Central memory CD4-positive, alpha-beta T cell (primary cell): ENCODE measurements around the gene SHMT2.
A peak's percentile ranks its signal among the peaks of the same experiment; 100 is the strongest.

Experiments used
- DNase-seq: peaks from one replicate; pipeline ENCODE4 v3.0.0; 2022
- total RNA-seq, 3 experiments: gene quantifications; one replicate each; lab custom pipeline; 2026; lab: John Stamatoyannopoulos, UW

Gene SHMT2
- total RNA-seq: 21.8 to 438 (median 67.1) reads per million in 3 experiments

DNA sequence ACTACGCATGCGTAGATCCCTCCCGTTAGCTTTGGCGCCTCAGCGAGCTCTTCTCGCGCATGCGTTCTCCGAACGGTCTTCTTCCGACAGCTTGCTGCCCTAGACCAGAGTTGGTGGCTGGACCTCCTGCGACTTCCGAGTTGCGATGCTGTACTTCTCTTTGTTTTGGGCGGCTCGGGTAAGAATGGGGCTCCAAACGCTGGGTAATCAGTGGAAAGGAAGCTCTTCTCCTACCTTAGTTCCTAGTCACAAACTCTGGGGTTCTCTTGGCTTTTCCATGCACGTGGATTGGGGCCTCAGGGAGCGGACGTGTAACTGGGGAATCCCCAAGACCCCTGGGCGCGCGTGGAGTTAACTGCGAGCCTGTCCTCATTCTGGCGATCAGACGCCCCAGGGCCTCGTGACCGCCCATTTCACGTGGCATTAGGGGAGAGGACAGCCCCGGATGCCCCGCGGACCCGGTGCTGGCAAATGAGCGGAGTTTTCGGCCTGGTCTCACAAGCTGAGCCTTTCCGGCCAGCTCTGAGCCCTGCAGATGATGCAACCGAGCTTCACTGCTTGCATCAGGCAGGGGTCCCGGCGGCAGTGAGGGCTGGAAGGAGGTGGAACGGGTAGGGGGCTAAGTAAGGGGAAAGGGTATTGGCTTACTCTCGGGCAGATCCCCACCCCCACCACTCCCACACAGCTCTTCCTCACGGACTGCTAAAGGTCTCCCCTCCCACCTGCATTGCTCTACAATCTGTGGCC lies at the start of gene SHMT2:
TSS of gene SHMT2 (plus strand) at position 78 of the 747 bp plus-strand sequence. CDS start at position 146, 68 bp downstream.
- peak; percentile 89 for DNase-seq

DNA sequence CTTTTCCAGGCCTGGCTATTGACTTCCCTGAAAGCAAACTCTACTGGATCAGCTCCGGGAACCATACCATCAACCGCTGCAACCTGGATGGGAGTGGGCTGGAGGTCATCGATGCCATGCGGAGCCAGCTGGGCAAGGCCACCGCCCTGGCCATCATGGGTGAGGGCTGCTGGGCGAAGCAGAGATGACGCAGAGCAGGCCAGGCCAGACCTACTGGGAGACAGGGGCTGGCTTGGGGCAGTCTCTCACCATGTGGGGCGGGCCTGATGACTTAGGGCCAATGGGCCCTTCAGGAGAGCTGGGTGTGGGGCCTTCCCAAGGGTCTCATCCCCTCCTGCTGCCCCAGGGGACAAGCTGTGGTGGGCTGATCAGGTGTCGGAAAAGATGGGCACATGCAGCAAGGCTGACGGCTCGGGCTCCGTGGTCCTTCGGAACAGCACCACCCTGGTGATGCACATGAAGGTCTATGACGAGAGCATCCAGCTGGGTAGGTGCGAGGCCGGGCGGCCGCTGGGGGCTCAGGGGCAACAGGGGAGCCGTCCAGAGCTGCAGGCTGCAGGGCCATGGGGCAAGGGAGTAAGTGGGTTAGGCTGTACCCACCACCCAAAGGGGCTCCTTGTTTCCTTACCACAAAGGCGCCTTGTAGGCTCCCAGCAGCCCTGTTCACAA lies 49.1 kb upstream of the SHMT2 start:
- no peak for DNase-seq

DNA sequence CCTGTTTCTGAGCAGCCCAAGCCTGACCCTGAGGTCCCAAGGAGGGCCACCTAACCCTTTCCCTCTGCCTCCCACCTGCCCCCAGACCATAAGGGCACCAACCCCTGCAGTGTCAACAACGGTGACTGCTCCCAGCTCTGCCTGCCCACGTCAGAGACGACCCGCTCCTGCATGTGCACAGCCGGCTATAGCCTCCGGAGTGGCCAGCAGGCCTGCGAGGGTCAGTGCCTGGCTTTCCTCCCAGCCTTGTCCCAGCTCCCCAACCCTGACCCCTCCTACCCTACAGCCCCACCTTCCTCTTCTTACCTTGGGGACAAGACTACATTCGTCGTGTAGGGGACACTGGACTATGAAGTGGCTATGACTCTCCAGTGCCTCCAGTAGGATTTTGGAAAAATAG lies 48.4 kb upstream of the SHMT2 start:
- no peak for DNase-seq

DNA sequence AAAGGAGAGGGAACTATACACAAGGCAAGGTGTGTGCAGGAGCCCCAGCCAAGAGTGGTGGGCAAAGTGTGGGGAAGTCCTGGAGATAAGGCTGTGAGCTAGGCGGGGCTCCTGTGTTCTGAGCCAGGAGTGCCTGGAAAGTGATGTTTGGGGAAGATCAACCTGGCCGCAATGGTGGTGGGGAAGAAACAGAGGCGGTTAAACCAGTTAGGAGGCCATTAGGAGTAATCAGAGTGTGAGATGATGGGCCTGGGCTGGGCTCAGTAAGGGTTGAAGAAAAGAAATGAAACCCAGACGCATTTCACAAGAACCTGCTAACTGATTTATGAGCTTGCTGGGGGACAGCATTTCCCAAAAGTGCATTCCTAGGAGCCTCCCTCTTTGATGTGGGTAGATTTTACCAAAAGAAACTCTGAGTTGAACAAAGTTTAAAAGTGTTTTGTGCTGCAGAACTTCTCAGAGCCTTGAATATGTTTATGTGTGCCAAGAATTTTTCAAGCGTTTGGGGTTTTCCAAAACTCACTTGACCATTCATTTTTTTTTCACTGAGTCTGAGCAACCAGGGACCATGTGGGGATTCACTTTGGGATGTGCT lies 47.9 kb upstream of the SHMT2 start:
- no peak for DNase-seq

GRCh38 chr12:57182918-57183575 lies 46.5 kb upstream of the SHMT2 start:
- peak; percentile 70 for DNase-seq

GRCh38 chr12:57183939-57184725 lies 45.4 kb upstream of the SHMT2 start:
- DNase-seq: no peak

GRCh38 chr12:57185403-57185802 lies 44.1 kb upstream of the SHMT2 start:
- no peak for DNase-seq

- DNase-seq: no peak
Observed at GRCh38 chr12:57185906-57186508, 43.5 kb upstream of the SHMT2 start.

GRCh38 chr12:57187222-57188089 lies 42.1 kb upstream of the SHMT2 start:
- DNase-seq: no peak

DNA sequence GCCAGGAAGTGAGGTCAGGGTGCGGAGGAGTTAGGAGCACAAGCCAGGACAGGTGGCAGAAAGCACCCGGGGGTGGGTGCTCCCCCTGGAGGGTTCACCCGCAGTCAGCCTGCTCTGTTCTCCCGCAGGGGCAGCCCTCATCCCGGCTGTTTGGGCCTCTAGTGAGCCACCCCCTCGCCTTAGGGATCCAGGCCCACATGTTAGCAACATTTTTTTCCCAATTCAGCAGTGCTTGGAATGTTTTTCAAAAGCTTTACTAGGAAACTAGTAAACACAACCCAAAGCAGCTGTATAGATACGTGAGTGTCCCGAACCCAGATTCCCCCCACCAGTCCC lies 41.5 kb upstream of the SHMT2 start:
- DNase-seq: no peak

GRCh38 chr12:57190037-57190436 lies 39.5 kb upstream of the SHMT2 start:
- no peak for DNase-seq

DNA sequence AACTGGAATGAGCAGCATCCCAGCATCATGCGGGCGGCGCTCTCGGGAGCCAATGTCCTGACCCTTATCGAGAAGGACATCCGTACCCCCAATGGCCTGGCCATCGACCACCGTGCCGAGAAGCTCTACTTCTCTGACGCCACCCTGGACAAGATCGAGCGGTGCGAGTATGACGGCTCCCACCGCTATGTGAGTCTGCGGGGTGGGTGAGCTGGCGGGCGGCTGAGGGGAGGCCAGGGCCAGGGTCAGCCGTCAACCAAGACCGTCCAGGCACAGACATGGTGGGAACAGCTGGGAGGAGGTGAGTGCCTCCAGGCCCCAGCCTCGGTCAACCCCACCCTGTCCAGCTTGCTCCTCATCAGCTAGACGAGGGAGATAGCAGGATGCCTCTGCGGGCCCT lies 38.7 kb upstream of the SHMT2 start:
- no peak for DNase-seq

DNA sequence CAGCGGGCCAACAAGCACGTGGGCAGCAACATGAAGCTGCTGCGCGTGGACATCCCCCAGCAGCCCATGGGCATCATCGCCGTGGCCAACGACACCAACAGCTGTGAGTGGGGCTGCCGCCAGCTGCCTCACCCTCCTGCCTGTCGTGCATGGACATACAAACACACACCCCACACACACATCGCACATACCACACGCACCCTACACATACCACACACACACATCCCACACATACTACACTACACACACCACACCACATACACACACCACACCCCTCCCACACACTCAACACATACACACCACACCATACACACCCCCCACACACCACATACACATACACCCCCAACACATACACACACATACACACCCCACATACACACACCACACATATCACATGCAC lies 38.1 kb upstream of the SHMT2 start:
- DNase-seq: no peak

GRCh38 chr12:57192920-57193319 lies 36.6 kb upstream of the SHMT2 start:
- no peak for DNase-seq

DNA sequence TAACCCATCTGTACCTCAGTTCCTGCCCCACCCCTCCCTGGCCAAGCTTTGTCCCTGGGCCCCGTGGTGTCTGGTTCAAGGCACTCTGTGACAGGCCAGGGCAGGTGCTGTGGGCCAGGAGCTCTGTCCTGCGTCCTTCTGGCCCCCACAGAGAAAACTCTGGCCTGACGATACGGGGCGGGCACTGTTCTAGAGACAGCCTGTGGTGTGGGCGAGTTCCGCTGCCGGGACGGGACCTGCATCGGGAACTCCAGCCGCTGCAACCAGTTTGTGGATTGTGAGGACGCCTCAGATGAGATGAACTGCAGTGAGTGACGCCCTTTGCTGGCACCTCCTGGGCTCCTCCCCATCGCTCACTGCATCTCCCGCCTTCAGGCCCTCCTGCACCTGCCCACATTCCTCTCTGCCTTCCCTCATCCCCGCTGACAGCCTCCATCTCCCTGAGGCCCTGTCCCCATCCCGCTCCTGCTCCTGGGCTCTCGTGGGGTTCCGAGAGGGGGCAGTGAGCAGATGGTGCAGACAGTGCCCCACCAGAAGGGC lies 35.7 kb upstream of the SHMT2 start:
- no peak for DNase-seq

DNA sequence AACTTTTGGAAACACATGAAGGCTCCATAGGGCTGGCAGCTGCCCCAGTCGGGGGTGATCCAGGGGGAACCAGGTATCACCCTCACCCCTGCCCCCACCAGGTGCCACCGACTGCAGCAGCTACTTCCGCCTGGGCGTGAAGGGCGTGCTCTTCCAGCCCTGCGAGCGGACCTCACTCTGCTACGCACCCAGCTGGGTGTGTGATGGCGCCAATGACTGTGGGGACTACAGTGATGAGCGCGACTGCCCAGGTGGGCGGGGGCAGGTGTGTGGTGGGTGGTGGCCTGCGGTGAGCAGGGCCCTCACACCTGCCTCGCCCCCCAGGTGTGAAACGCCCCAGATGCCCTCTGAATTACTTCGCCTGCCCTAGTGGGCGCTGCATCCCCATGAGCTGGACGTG lies 35.3 kb upstream of the SHMT2 start:
- DNase-seq: no peak

DNA sequence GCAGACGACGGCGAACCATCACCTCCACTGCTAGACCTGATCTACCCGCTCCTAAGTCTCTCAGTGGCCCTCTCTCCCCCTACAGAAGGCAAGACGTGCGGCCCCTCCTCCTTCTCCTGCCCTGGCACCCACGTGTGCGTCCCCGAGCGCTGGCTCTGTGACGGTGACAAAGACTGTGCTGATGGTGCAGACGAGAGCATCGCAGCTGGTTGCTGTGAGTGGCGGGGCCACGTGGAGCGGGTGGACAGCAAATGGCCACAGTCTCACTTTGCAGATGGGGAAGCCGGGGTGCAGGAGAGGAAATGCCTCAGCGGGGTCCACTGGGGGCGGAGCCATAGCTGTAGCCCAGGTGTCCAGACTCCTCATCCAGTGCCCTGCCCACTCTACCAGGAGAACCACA lies 34.3 kb upstream of the SHMT2 start:
- DNase-seq: no peak

DNA sequence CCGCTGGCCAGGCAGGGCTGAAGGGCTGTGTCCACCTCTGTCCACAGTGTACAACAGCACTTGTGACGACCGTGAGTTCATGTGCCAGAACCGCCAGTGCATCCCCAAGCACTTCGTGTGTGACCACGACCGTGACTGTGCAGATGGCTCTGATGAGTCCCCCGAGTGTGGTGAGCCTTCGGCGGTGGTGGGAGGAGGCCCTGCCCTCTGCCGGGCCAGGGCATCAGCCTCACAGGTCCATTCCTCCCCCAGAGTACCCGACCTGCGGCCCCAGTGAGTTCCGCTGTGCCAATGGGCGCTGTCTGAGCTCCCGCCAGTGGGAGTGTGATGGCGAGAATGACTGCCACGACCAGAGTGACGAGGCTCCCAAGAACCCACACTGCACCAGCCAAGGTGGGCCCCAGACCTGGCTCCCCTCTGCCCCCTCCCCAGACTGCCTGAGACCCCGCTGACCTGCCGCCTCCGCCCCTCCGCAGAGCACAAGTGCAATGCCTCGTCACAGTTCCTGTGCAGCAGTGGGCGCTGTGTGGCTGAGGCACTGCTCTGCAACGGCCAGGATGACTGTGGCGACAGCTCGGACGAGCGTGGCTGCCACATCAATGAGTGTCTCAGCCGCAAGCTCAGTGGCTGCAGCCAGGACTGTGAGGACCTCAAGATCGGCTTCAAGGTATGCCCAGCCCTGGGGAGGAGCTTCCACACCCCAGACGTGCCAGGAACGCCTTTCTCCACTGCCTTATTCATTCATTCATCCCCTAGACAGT lies 33.7 kb upstream of the SHMT2 start:
- no peak for DNase-seq

- no peak for DNase-seq
Observed at GRCh38 chr12:57196439-57196838, 33.1 kb upstream of the SHMT2 start.

GRCh38 chr12:57196956-57197355 lies 32.6 kb upstream of the SHMT2 start:
- DNase-seq: no peak
